ENCODE measurements around the gene FHIP1B.

FHIP1B gene

DNA sequence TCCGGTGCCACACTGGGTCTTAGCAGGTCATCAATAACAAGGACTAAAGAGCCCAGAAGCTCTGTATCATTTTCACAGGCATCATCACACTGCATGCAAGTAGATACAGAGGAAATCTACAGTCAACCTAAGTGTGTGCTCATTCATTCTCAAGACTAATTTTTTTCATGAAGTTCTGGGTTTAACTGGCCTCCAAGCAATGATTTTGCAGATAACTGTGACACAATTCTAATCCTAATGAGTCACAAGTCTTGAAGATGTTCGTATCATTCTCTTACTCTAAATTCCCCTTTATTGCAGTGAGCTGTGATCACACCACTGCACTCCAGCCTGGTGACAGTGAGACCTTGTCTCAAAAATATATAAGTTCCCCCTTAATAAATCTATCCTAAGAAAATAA, 33.0 kb downstream of the FHIP1B start:
- peak; percentile 16 for DNase-seq (ENCODE audit: low spot score)

GRCh38 chr11:6200975-6201374, 33.5 kb downstream of the FHIP1B start:
- no peak for DNase-seq (ENCODE audit: low spot score)

DNA sequence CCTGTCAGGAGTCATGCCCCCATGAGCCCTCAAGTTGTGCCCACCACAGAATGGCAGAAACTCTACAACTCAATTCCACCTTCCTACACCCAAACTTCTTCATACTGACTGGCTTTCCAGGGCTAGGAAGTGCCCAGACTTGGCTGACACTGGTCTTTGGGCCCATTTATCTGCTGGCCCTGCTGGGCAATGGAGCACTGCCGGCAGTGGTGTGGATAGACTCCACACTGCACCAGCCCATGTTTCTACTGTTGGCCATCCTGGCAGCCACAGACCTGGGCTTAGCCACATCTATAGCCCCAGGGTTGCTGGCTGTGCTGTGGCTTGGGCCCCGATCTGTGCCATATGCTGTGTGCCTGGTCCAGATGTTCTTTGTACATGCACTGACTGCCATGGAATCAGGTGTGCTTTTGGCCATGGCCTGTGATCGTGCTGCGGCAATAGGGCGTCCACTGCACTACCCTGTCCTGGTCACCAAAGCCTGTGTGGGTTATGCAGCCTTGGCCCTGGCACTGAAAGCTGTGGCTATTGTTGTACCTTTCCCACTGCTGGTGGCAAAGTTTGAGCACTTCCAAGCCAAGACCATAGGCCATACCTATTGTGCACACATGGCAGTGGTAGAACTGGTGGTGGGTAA, 35.1 kb downstream of the FHIP1B start, which contains the start of gene OR52W1:
TSS of gene OR52W1 (plus strand) at position 51 of the 637 bp plus-strand sequence. CDS start at position 51, 0 bp downstream.
- DNase-seq (ENCODE audit: low spot score): no peak

DNA sequence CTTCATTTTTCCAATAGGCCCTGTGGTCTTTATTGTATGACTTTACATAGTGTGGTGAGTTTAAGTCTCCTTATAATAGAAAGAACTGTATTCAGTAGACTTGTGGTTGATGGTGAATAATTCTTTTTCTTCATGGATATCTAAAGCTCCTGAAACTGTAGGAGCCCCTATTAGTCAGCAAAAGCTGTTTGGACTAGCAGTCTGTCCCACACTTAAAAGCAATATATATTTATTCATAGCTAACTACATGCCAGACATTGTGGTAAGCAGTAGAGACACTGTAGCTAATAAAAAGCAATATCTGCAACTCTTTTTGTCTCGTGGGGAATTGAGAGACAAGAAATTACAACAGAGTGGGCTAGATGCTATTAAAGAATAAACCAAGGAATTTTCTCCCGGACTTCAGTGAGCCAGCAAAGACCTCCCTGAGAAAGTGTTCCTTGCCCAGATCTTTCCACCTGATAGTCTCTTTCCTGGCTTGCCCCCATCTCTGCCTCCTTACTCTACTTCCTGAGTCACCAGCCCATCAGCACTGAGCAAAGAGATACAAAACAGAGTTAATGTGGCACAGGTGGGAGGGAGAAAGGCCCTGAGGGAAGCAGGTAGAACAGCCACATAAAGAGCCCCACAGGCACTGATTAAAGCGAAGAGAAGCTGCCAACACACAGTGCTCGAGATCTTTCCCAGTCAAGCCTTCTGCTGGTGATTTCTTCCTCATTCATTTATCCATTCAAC, 36.8 kb downstream of the FHIP1B start:
- DNase-seq (ENCODE audit: low spot score): no peak

DNA sequence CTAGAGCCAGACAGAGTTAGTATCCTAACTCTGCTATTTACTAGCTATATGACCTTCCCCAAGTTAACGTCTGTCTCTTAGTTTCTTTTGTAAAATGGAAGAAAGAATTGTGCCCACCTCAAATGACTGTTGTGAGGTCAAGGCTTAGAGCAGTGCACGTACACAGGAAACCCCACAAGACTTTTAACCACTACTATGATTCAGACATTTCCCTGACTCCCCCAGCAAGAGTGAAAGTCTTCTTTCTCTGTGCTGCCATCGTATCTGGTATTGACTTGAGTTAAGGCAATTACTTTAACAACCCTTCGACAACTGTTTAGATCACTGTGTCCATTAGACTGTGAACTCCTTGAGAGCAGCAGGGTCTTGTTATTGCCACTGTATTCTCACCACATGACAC, 38.0 kb downstream of the FHIP1B start:
- DNase-seq (ENCODE audit: low spot score): no peak

DNA sequence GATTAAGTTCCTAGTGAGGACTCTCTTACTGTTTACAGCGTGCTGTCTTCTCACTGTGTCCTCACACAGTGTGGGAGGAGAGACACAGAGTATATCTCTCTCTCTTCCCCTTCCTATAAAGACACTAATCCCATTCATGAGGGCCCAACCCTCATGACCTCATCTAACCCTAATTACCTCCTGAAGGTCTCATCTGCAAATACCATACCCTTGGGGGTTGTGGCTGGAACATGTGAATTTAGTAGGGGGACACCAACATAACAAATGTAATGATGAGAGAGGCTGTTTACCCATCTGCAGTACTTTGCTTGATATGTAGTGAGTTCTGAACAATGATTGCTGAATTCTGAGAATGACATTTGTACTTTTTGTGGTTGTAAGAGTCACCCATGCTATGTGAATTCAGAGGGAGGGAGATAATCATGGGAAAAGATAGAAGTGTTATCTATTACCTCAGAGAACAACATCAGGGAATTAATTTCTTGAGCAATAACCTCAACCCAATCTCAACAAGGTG, 40.3 kb downstream of the FHIP1B start:
- no peak for DNase-seq (ENCODE audit: low spot score)

GRCh38 chr11:6191742-6192141, 42.7 kb downstream of the FHIP1B start:
- DNase-seq (ENCODE audit: low spot score): no peak

DNA sequence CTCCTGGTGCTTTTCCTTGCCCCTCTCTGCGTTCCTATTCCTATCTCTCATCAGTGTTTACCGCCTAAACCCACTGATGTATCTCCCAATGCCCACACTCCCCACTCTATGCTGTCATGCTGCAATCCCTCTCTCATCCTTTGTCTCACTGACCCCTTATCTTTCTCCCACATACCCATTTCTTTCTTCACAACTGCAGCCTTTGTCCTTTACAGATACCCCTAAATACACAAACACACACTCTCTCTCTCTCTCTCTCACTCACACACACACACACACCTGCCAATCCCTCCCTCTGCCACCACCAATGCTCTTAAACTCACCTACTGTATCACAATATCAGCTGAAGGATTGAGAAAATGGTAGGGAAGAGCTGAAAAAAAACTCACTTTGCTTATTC, 59.0 kb downstream of the FHIP1B start:
- DNase-seq (ENCODE audit: low spot score): no peak

GRCh38 chr11:6170226-6170625, 64.2 kb downstream of the FHIP1B start, which contains the start of gene OR52B2:
TSS of gene OR52B2 (minus strand) at chr11:6170326. CDS start at chr11:6170326, 0 bp downstream.
- DNase-seq (ENCODE audit: low spot score): no peak

All from GM03348 (cell line).